Fibroblast of upper back skin (primary cell): Measurements from ENCODE around the gene PACSIN2.

Experiments used
- DNase-seq: peaks from one replicate; pipeline ENCODE4 v3.0.0-alpha.2; 2013

PACSIN2 gene

DNA sequence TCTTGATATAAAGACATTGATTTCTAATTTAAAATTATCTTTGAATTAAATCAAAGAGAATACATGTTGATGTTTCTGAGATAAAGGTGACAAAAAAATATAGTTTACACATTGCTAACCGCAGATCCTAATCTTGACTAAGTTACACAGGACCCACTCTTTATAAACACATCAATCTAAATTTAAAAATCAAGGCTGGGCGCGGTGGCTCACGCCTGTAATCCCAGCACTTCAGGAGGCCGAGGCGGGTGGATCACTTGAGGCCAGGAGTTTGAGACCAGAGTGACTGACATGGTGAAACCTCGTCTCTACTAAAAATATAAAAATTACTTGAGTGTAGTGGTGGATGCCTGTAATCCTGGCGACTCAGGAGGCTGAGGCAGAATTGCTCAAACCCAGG lies 159.7 kb downstream of the PACSIN2 start:
- no peak for DNase-seq

DNA sequence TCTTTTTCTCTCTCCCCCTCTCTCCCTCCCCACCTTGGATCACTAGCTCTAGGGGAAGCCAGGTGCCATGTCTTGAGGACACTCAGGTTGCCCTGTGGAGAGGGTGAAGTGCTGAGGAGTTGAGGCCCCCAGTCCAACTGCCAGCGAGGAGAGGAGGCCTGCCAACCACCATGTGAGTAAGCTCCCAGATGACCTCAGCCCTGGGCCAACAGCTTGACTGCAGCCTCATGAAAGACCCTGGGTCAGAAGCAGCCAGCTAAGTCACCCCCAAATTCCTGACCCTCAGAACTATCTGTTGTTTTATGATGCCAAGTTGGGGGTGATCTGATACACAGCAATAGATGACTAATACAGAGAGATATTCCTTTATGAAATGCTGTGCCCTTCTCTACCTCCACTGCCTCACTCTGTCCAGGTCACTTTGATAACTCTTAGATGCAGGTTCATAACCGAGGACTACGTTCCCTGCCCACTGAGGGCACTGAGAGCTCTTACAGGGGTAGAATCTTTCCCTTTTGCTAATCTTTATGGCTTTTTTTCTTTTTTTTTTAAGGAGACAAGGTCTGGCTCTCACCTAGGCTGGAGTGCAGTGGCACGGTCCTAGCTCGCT lies 165.9 kb downstream of the PACSIN2 start:
- DNase-seq, result no peak

DNA sequence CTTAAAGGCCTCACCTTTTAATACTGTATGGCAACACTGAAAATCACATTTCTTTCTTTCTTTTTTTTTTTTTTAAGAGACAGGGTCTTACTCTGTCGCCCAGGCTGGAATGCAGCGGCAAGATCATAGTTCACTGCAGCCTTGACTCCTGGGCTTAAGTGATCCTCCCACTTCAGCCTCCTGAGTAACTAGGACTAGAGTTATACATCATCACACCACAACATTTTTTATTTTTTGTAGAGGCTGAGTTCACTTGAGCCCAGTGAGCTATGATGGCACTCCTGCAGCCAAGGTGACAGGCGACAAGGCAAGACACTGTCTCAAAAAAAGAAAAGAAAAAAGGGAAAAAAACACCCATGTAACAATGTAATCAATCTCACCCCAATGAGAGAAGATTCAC lies 167.8 kb downstream of the PACSIN2 start:
- DNase-seq, result no peak

GRCh38 chr22:42844756-42845155 lies 170.2 kb downstream of the PACSIN2 start:
- no peak for DNase-seq

DNA sequence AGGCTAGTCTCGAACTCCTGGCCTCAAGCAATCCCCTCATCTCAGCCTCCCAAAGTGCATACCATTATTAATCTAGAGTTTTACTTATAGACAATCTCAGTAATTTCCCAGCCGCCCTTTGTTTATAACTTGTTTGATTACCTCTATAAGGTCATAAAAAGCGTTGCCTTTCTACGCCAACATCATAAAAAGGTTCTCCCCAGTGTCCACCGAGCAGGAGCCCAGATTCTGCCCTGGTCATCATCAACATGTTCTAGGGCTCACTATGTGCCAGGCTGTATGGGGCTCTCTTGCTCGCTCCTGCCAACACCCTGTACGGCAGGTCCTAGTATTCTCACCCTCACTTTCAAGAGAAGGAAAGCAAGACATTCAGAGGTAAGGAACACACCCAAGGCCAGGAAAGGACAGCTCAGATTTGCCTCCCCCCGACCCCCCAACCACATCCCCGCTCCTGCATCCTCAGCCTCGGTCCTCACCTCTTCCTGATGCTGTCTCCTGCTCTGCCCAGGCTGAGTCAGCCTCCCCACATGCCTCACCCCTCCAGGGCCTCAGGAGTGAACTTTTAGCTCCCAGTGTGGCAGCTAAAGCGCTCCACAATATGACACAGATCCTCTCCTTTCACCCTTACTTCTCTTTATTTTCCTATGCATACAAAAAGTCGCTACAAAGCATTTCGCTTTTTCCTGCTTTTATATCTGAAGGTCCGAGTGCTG lies 172.1 kb downstream of the PACSIN2 start:
- DNase-seq, result no peak

GRCh38 chr22:42841444-42841843 lies 173.5 kb downstream of the PACSIN2 start:
- DNase-seq, result peak; percentile 77

DNA sequence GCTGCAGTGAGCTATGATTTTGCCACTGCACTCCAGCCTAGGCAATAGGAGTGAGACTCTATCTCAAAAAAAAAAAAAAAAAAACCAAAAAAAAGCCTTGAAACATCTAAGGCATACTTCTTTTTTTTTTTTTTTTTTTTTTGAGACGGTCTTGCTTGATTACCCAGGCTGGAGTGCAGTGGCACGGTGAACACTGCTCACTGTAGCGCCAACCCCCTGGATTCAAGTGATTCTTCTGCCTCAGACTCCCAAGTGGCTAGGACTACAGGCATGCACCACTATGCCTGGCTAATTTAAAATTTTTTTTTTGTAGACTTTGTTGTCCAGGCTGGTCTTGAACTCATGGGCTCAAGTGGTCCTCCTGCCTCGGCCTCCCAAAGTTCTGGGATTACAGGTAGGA lies 177.4 kb downstream of the PACSIN2 start:
- no peak for DNase-seq

DNA sequence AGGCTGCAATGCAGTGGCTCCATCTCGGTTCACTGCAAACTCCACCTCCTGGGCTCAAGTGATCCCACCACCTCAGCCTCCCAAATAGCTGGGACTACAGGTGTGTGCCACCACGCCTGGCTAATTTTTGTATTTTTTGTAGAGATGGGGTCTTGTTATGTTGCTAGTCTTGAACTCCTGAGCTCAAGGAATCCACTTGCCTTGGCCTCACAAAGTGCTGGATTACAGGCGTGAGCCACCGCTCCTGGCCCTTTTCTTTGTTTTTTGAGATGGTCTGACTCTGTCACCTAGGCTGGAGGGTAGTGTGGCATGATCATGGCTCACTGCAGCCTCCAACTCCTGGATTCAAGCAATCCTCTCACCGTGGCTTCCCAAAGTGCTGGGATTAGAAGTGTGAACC lies 178.9 kb downstream of the PACSIN2 start:
- no peak for DNase-seq

- DNase-seq, result no peak
These were observed 180.6 kb downstream of the PACSIN2 start for GRCh38 chr22:42834177-42834949.

- DNase-seq, result no peak
These were observed 181.8 kb downstream of the PACSIN2 start for GRCh38 chr22:42833104-42833503.

GRCh38 chr22:42831712-42832111 lies 183.2 kb downstream of the PACSIN2 start:
- no peak for DNase-seq

DNA sequence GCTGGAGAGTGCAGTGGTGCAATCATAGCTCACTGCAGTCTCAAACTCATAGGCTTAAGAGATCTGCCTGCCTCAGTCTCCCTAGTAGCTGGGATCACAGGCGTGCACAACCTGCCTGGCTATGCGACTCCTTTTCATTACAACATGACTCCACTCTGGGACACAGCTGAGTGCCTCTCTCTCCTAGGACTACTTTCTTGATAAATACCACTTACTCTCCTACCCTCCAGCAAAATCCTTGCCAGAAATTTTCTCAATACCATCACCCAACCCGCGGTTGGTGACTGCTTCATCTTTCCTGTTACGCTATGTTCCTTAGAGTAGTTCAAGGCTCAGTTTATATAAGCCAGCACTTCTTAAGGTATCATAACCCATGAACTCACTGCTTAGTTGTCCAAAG lies 184.8 kb downstream of the PACSIN2 start:
- DNase-seq, result no peak

DNA sequence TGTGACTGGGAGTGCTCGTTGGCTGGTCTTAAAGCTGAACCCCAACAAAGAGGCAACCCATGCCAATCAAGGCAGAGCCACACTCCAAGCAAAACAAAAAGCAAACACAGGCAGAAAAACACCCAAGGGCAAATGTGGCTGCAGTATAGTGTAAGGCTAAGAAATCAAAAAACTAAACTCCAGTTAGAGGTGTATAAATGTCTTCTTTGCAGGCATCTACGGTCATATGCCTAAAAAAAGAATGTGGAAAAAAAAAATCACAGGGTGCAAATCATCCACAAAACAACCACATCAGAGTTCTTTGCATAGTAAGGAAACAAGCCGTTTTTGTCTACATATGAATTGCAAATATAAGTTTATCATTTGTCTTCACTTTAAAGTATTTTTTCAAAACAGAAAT lies 185.6 kb downstream of the PACSIN2 start:
- DNase-seq, result no peak

GRCh38 chr22:42825796-42826195 lies 189.2 kb downstream of the PACSIN2 start:
- DNase-seq, result no peak

- no peak for DNase-seq
These were observed 193.6 kb downstream of the PACSIN2 start for GRCh38 chr22:42821386-42821785.

DNA sequence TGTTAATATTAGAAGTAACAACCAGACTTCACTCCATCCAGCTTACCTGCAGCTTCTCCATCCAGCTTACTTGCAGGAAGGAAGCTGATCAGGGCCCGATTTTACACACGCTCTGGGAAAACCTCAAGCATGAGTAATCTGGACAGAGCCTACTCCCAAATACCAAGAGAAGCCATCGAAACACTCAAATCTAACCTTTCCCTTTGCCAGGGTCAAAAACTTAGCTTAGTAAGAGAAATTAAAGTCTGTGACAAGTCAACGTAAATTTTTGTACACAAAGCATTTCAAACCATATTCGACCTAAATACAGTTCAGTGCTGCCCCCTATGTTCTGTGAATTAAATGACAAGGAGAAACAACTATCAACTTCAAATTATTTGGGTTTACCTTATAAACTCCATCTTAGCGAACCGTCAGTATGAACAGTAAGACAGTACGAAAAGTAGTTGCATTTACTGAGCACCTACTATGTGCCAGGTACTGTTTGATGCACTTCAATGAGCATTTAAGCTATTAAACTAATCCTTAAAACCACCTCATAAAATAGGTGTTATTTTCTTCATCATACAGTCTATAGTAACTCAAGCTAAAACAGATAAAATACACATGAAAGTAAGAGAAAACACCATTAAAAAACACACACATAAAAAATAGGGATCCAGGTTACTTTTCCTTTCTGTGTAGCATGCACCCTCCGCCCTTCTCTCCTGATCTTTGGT lies 194.7 kb downstream of the PACSIN2 start:
- DNase-seq, result peak; percentile 50
